Erythroblast (primary cell): ENCODE measurements around the gene FZD2.

Experiments
- GATA1 ChIP-seq: IDR thresholded peaks from 2 replicates; pipeline ENCODE4 v1.6.1; 2011; ENCODE audit warnings: low read depth, mild to moderate bottlenecking, control low read depth, low read length, moderate library complexity
- POLR2A ChIP-seq: IDR thresholded peaks from 2 replicates; pipeline ENCODE4 v1.6.1; 2011; ENCODE audit warnings: mild to moderate bottlenecking, low read length

DNA sequence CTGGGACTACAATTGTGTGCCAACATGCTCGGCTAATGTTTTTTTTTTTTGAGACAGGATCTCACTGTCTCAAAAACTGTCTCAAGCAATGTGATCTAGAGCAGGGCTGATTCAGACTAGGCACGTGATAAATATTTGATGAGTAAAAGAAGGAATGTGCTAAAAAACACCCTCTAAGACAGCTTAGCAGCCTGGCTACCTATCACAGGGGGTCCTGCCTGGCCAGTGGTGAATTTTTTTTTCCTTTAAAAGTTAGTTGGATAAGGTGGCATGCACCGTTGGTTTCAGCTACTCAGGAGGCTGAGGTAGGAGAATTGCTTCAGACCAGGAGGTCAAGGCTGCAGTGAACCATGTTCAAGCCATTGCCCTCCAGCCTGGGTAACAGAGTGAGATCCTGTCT is 39.3 kb upstream of the FZD2 start:
- TF ChIP-seq POLR2A (no peak), GATA1 (no peak)
